IMR-90 (cell line): ENCODE data around the gene FOXP4. TPM values are rescaled to one million over a fixed set of nuclear protein-coding genes. Genes with fewer than 3 reads are reported as not detected.
A peak's percentile ranks its signal among the peaks of the same experiment; 100 is the strongest.

Source experiments
- ATAC-seq: fragments of 200-7000 bp; cut with Tn5 transposase; 2 replicates; pipeline ENCODE4 v1.9.1; 2020; ENCODE audit warnings: low read depth, mild to moderate bottlenecking, moderate library complexity
- BruUV-seq: library from RNA; stranded (reverse); fragments of 400-500 nt; replicated peaks from 2 replicates; lab custom pipeline; 2021; lab: Mats Ljungman, UMichigan
- CTCF ChIA-PET: fragments of 300-600 bp; formaldehyde crosslinking; extraction: SDS; loops from one replicate; lab custom pipeline; 2021; ENCODE audit warnings: antibody characterized with exemption; lab: Yijun Ruan, JAX
- POLR2A ChIA-PET: fragments of 300-600 bp; sonication (Branson Sonifier 250); formaldehyde crosslinking; loops from one replicate; lab custom pipeline; 2022; ENCODE audit warnings: antibody characterized with exemption; ENCODE audit not compliant: unreplicated experiment; lab: Charles Lee
- DNase-seq: peaks from one replicate; pipeline ENCODE4 v3.0.0; 2013
- H2AFZ ChIP-seq: replicated peaks from 2 replicates; pipeline ENCODE3; 2013; ENCODE audit warnings: low read length, mild to moderate bottlenecking; ENCODE audit not compliant: poor library complexity
- H2AK5ac ChIP-seq: 2 replicates; pipeline ENCODE4 v1.6.1; 2013; ENCODE audit warnings: low read depth, low read length, inconsistent platforms
- H2AK9ac ChIP-seq: replicated peaks from 2 replicates; pipeline ENCODE3; 2013; ENCODE audit warnings: mild to moderate bottlenecking, low read depth, low read length, moderate library complexity; ENCODE audit not compliant: poor library complexity
- H2BK120ac ChIP-seq: 2 replicates; pipeline ENCODE4 v1.6.1; 2013; ENCODE audit warnings: low read depth, low read length, inconsistent platforms
- H2BK15ac ChIP-seq: 3 replicates; pipeline ENCODE4 v1.6.1; 2013; ENCODE audit warnings: low read depth, low read length, inconsistent platforms
- H2BK20ac ChIP-seq: 2 replicates; pipeline ENCODE4 v1.6.1; 2013; ENCODE audit warnings: low read depth, mild to moderate bottlenecking, inconsistent platforms, low read length, moderate library complexity
- H2BK5ac ChIP-seq: 2 replicates; pipeline ENCODE4 v1.6.1; 2013; ENCODE audit warnings: mild to moderate bottlenecking, low read depth, low read length, inconsistent platforms; ENCODE audit not compliant: poor library complexity, severe bottlenecking
- H3K14ac ChIP-seq: replicated peaks from 2 replicates; pipeline ENCODE4 v1.6.1; 2013; ENCODE audit warnings: low read depth, low read length, inconsistent platforms
- H3K18ac ChIP-seq: 2 replicates; pipeline ENCODE4 v1.6.1; 2013; ENCODE audit warnings: low read depth, low read length, control low read depth
- H3K23ac ChIP-seq: 2 replicates; pipeline ENCODE4 v1.6.1; 2013; ENCODE audit warnings: low read depth, low read length, inconsistent platforms
- H3K27ac ChIP-seq: 2 replicates; pipeline ENCODE4 v1.5.1; 2013; ENCODE audit warnings: mild to moderate bottlenecking, control low read depth, low read length; ENCODE audit not compliant: insufficient read depth
- H3K27me3 ChIP-seq: 2 replicates; pipeline ENCODE4 v1.6.1; 2013; ENCODE audit warnings: low read length; ENCODE audit not compliant: control insufficient read depth, insufficient read depth
- H3K36me3 ChIP-seq: 2 replicates; pipeline ENCODE4 v1.6.1; 2013; ENCODE audit warnings: low read length, mixed read lengths; ENCODE audit not compliant: control insufficient read depth, insufficient read depth
- H3K4ac ChIP-seq: 2 replicates; pipeline ENCODE4 v1.6.1; 2013; ENCODE audit warnings: low read depth, low read length, inconsistent platforms
- H3K4me1 ChIP-seq: 2 replicates; pipeline ENCODE4 v1.6.1; 2013; ENCODE audit warnings: low read length, mixed read lengths; ENCODE audit not compliant: control insufficient read depth, insufficient read depth
- H3K4me2 ChIP-seq: 2 replicates; pipeline ENCODE4 v1.6.1; 2013; ENCODE audit warnings: low read depth, mild to moderate bottlenecking, control low read depth, low read length, moderate library complexity
- H3K4me3 ChIP-seq: 2 replicates; pipeline ENCODE4 v1.5.1; 2013; ENCODE audit warnings: low read depth, mild to moderate bottlenecking, control low read depth, low read length, moderate library complexity; ENCODE audit not compliant: insufficient read depth
- H3K56ac ChIP-seq: 2 replicates; pipeline ENCODE4 v1.6.1; 2013; ENCODE audit warnings: low read length, inconsistent platforms; ENCODE audit not compliant: insufficient read depth; ENCODE audit errors: extremely low read depth
- H3K79me1 ChIP-seq, 2 experiments: 2 replicates each; pipeline ENCODE4 v1.6.1; 2013; ENCODE audit warnings: low read length in 2 of 2, inconsistent platforms in 1 of 2, low read depth in 1 of 2
- H3K9ac ChIP-seq: 2 replicates; pipeline ENCODE4 v1.6.1; 2013; ENCODE audit warnings: low read depth, low read length, control low read depth
- H3K9me1 ChIP-seq: 2 replicates; pipeline ENCODE4 v1.6.1; 2013; ENCODE audit warnings: low read length, inconsistent platforms; ENCODE audit not compliant: insufficient read depth
- H3K9me3 ChIP-seq: 2 replicates; pipeline ENCODE4 v1.6.1; 2013; ENCODE audit warnings: low read length; ENCODE audit not compliant: control insufficient read depth, insufficient read depth
- H4K20me1 ChIP-seq: 2 replicates; pipeline ENCODE4 v1.6.1; 2013; ENCODE audit warnings: low read length, inconsistent platforms; ENCODE audit not compliant: insufficient read depth
- H4K5ac ChIP-seq: 2 replicates; pipeline ENCODE4 v1.6.1; 2013; ENCODE audit warnings: mild to moderate bottlenecking, low read depth, low read length, control low read depth
- H4K8ac ChIP-seq, 2 experiments: 2 replicates each; pipeline ENCODE4 v1.6.1; 2013; ENCODE audit warnings: low read depth in 2 of 2, low read length in 2 of 2, control low read depth in 1 of 2, inconsistent platforms in 1 of 2
- H4K91ac ChIP-seq: 2 replicates; pipeline ENCODE4 v1.6.1; 2013; ENCODE audit warnings: low read depth, low read length, inconsistent platforms; ENCODE audit not compliant: insufficient read depth
- BHLHE40 ChIP-seq: fragments of 150-350 bp; IDR thresholded peaks from 2 replicates; pipeline ENCODE4 v1.6.1; 2016; ENCODE audit warnings: mild to moderate bottlenecking, low read depth, low read length
- CEBPB ChIP-seq: IDR thresholded peaks from 2 replicates; pipeline ENCODE4 v1.6.1; 2012; ENCODE audit warnings: low read depth, low read length, improper control_type of control experiment
- CHD1 ChIP-seq: IDR thresholded peaks from 2 replicates; pipeline ENCODE4 v1.6.1; 2012; ENCODE audit warnings: low read depth, low read length, improper control_type of control experiment
- FOS ChIP-seq: fragments of 150-350 bp; IDR thresholded peaks from 2 replicates; pipeline ENCODE4 v1.6.1; 2016; ENCODE audit warnings: low read depth, low read length
- MAFK ChIP-seq: IDR thresholded peaks from 2 replicates; pipeline ENCODE4 v1.6.1; 2012; ENCODE audit warnings: low read depth, low read length, improper control_type of control experiment
- MAZ ChIP-seq: IDR thresholded peaks from 2 replicates; pipeline ENCODE4 v1.6.1; 2012; ENCODE audit warnings: low read depth, mild to moderate bottlenecking, low read length, improper control_type of control experiment, moderate library complexity, borderline replicate concordance
- MXI1 ChIP-seq: IDR thresholded peaks from 2 replicates; pipeline ENCODE4 v1.6.1; 2012; ENCODE audit warnings: low read depth, mild to moderate bottlenecking, low read length, moderate library complexity, borderline replicate concordance
- NFE2L2 ChIP-seq: fragments of 150-350 bp; IDR thresholded peaks from 2 replicates; pipeline ENCODE4 v1.6.1; 2016; ENCODE audit warnings: low read depth, mild to moderate bottlenecking, low read length
- POLR2A ChIP-seq: IDR thresholded peaks from 2 replicates; pipeline ENCODE4 v1.6.1; 2012; ENCODE audit warnings: mild to moderate bottlenecking, low read depth, low read length
- RAD21 ChIP-seq: IDR thresholded peaks from 2 replicates; pipeline ENCODE4 v1.6.1; 2012; ENCODE audit warnings: low read length, improper control_type of control experiment
- RFX5 ChIP-seq: IDR thresholded peaks from 2 replicates; pipeline ENCODE4 v1.8.0; 2012; ENCODE audit warnings: low read depth, mild to moderate bottlenecking, low read length, moderate library complexity
- SMC3 ChIP-seq: fragments of 150-350 bp; IDR thresholded peaks from 2 replicates; pipeline ENCODE4 v1.6.1; 2016; ENCODE audit warnings: low read depth, mild to moderate bottlenecking, antibody characterized with exemption, low read length, moderate library complexity
- WGBS, 2 experiments: methylation state at CpG; one replicate each; pipeline versions ENCODE4 v1.1.5 to v1.1.7; 2013; ENCODE audit warnings: missing lambda C conversion rate in 2 of 2; ENCODE audit not compliant: insufficient read length in 1 of 2; ENCODE audit errors: extremely low coverage in 2 of 2; 5-methylcytosine and 5-hydroxymethylcytosine counted together
- dilution Hi-C: fragments of 300-500 bp; cut with HindIII; formaldehyde crosslinking; loops from one replicate; pipeline ENCODE4 v1.14.3; 2018; ENCODE audit warnings: low sequenced_read_pairs; ENCODE audit not compliant: unreplicated experiment
- in situ Hi-C: fragments of 300-500 bp; cut with MboI; formaldehyde crosslinking; loops from 3 replicates; pipeline ENCODE4 v1.14.3; 2019; ENCODE audit warnings: low sequenced_read_pairs, inconsistent platforms, mixed read lengths
- intact Hi-C: fragments of 100-400 bp; cut with micrococcal nuclease; formaldehyde crosslinking; loops from 2 replicates; pipeline ENCODE4 v1.10.0; 2022
- polyA plus RNA-seq, 3 experiments: library from polyadenylated mRNA; depleted of rRNA; stranded (reverse); fragments of >200 nt; gene quantifications; 2 replicates each; pipeline ENCODE4 v1.2.3, GENCODE V29; 2012; ENCODE audit warnings: low replicate concordance in 1 of 3
- total RNA-seq: library from RNA; depleted of rRNA; stranded (reverse); fragments of >200 nt; gene quantifications from 2 replicates; pipeline ENCODE4 v1.2.3, GENCODE V29; 2012
- TF ChIP-seq, protein P1 (sequence below): fragments of 150-350 bp; IDR thresholded peaks from 2 replicates; pipeline ENCODE4 v1.6.1; 2016; ENCODE audit warnings: low read depth, mild to moderate bottlenecking, low read length, moderate library complexity, borderline replicate concordance
- TF ChIP-seq, protein P2 (sequence below): conservative IDR thresholded peaks from 2 replicates; pipeline ENCODE4 v1.5.1; 2012; ENCODE audit warnings: mild to moderate bottlenecking, low read depth, low read length, improper control_type of control experiment
- TF ChIP-seq, protein P3 (sequence below): fragments of 150-350 bp; IDR thresholded peaks from 2 replicates; pipeline ENCODE4 v1.6.1; 2017; ENCODE audit warnings: mild to moderate bottlenecking, antibody characterized with exemption, low read length, low read depth

The FOXP4 gene
- total and polyA plus RNA-seq, 2 of the 4 experiments (the other 2 are of a cell fraction): 0.72 to 9.5 TPM

DNA sequence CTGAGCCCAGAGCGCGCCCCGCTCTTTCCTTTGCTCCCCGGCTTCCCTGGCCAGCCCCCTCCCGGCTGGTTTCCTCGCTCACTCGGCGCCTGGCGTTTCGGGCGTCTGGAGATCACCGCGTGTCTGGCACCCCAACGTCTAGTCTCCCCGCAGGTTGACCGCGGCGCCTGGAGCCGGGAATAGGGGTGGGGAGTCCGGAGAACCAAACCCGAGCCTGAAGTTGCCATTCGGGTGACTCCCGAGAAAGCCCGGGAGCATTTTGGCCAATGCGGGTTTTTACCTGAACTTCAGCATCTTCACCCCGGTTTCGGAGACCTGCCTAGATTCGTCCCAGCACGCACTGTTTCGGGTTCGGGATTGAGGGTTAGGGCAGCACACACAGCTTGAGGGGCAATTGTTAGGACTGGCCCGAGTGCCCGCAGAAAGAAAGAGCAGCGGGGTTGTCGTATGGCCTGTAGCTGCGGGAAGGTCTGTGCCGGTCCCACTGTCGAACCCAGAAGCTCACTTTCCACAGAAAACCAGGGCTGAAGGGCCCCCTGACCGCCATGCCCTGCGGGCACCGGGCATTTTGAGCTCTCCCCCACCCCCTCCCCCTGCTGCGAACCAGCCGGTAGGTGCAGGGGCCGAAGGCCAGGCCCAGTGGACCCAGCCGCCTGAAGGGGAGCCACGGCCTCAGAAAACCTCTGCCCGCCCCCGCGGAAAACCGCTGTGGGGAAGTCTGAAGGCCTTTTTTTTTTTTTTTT is 2.1 kb downstream of the FOXP4 start:
- peak overlapping the region; percentile 47 for H2AFZ ChIP-seq
- peaks cover 11 to 25% of the 10 kb centered on the region in 2 experiments for H3K79me1 ChIP-seq
- no peak overlapping the region for H3K4ac ChIP-seq
- peak overlapping the region; percentile 93 for H3K4me3 ChIP-seq
- H3K14ac ChIP-seq: no peak overlapping the region
- no peak overlapping the region for H2BK5ac ChIP-seq
- ChIA-PET POLR2A (no interaction called here), CTCF (no interaction called here)
- 0 out of 2 replicates have a peak overlapping the region, but pooled peaks have one; percentile 7 for H3K23ac ChIP-seq
- H4K8ac ChIP-seq: no peak overlapping the region
- no peak overlapping the region for H4K5ac ChIP-seq
- DNase-seq (no peak), ATAC-seq (no peak)
- no peak overlapping the region for H3K18ac ChIP-seq
- H3K9me3 ChIP-seq: no peaks in the 10 kb centered on the region
- no peak overlapping the region for H3K27ac ChIP-seq
- no peak overlapping the region for H2BK120ac ChIP-seq
- 19% methylated on average over 15 of the region's 50 CpGs; no CpG with 5 or more reads in 1 of the 2 experiments for WGBS, 2 experiments
- H3K27me3 ChIP-seq: peaks cover 6% of the 10 kb centered on the region; the same call in 1 of the 2 replicates
- H2AK5ac ChIP-seq: no peak overlapping the region
- intact Hi-C loops: no loop called here
- no peak overlapping the region for H2BK20ac ChIP-seq
- peak overlapping the region; percentile 94 for H2AK9ac ChIP-seq
- no peak overlapping the region for H4K91ac ChIP-seq
- H3K9me1 ChIP-seq: 0 out of 2 replicates have a peak, but pooled peaks cover 5% of the 10 kb centered on the region
- BruUV-seq: no TSS peak
- dilution Hi-C loops: no loop called here
- H3K9ac ChIP-seq: peak overlapping the region; percentile 46
- H3K36me3 ChIP-seq: peaks cover 8% of the 10 kb centered on the region
- in situ Hi-C loops: no loop called here
- peaks cover 8% of the 10 kb centered on the region for H3K4me1 ChIP-seq
- H3K56ac ChIP-seq: no peak overlapping the region
- H3K4me2 ChIP-seq: peak overlapping the region; percentile 97
- H4K20me1 ChIP-seq: peaks cover 33% of the 10 kb centered on the region
- H2BK15ac ChIP-seq: no peak overlapping the region
- TF ChIP-seq SMC3 (no peak), MAZ (no peak), MAFK (no peak), NFE2L2 (no peak), POLR2A (no peak), MXI1 (no peak), RAD21 (no peak), FOS (no peak), CHD1 (no peak), BHLHE40 (no peak), RFX5 (no peak), CEBPB (no peak)
- TF ChIP-seq, protein P1, sequence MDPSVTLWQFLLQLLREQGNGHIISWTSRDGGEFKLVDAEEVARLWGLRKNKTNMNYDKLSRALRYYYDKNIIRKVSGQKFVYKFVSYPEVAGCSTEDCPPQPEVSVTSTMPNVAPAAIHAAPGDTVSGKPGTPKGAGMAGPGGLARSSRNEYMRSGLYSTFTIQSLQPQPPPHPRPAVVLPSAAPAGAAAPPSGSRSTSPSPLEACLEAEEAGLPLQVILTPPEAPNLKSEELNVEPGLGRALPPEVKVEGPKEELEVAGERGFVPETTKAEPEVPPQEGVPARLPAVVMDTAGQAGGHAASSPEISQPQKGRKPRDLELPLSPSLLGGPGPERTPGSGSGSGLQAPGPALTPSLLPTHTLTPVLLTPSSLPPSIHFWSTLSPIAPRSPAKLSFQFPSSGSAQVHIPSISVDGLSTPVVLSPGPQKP: no peak
- TF ChIP-seq, protein P2, sequence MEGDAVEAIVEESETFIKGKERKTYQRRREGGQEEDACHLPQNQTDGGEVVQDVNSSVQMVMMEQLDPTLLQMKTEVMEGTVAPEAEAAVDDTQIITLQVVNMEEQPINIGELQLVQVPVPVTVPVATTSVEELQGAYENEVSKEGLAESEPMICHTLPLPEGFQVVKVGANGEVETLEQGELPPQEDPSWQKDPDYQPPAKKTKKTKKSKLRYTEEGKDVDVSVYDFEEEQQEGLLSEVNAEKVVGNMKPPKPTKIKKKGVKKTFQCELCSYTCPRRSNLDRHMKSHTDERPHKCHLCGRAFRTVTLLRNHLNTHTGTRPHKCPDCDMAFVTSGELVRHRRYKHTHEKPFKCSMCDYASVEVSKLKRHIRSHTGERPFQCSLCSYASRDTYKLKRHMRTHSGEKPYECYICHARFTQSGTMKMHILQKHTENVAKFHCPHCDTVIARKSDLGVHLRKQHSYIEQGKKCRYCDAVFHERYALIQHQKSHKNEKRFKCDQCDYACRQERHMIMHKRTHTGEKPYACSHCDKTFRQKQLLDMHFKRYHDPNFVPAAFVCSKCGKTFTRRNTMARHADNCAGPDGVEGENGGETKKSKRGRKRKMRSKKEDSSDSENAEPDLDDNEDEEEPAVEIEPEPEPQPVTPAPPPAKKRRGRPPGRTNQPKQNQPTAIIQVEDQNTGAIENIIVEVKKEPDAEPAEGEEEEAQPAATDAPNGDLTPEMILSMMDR: no peak
- TF ChIP-seq, protein P3, sequence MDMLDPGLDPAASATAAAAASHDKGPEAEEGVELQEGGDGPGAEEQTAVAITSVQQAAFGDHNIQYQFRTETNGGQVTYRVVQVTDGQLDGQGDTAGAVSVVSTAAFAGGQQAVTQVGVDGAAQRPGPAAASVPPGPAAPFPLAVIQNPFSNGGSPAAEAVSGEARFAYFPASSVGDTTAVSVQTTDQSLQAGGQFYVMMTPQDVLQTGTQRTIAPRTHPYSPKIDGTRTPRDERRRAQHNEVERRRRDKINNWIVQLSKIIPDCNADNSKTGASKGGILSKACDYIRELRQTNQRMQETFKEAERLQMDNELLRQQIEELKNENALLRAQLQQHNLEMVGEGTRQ: no peak
